Suprapubic skin (tissue), 4 donors: ENCODE measurements around the gene NHEJ1.

Experiments
- CTCF ChIP-seq, 2 donors: fragments of 200-600 bp in 1 of 2; fragments of 450-650 bp in 1 of 2; sonication (generic) in 1 of 2; IDR thresholded peaks; one replicate each; pipeline ENCODE4 v1.5.1; 2016 to 2019; ENCODE audit warnings: antibody characterized with exemption in 2 of 2, mild to moderate bottlenecking in 1 of 2, moderate library complexity in 1 of 2
- EP300 ChIP-seq: sonication (generic); formaldehyde crosslinking; IDR thresholded peaks from one replicate; pipeline ENCODE4 v1.6.1; 2017; ENCODE audit warnings: antibody characterized with exemption
- POLR2A ChIP-seq, 2 donors: fragments of 450-650 bp; IDR thresholded peaks; one replicate each; pipeline ENCODE4 v1.6.1; 2017; ENCODE audit warnings: antibody characterized with exemption in 2 of 2, mild to moderate bottlenecking in 2 of 2, moderate library complexity in 2 of 2
- POLR2AphosphoS5 ChIP-seq, 3 donors: sonication (generic); formaldehyde crosslinking; IDR thresholded peaks; one replicate each; pipeline ENCODE4 v1.6.1; 2017; ENCODE audit warnings: antibody characterized with exemption in 3 of 3

GRCh38 chr2:219112062-219112406 is 48.6 kb downstream of the NHEJ1 start:
- no peak for TF ChIP-seq CTCF (IDR thresholded peaks at IDR 0.05)
- TF ChIP-seq POLR2A (IDR thresholded peaks at IDR 0.05), result no peak
- TF ChIP-seq POLR2AphosphoS5 (IDR thresholded peaks at IDR 0.05), result no peak
- no peak for TF ChIP-seq EP300
